SH-SY5Y (cell line): ENCODE results near the gene SOS2.

Experiments used
- GATA2 ChIP-seq: IDR thresholded peaks from 2 replicates; pipeline ENCODE4 v1.6.1; 2011; ENCODE audit warnings: mild to moderate bottlenecking, low read depth, low read length
- GATA3 ChIP-seq: IDR thresholded peaks from 2 replicates; pipeline ENCODE4 v1.6.1; 2011; ENCODE audit warnings: low read depth, mild to moderate bottlenecking, low read length, moderate library complexity

DNA sequence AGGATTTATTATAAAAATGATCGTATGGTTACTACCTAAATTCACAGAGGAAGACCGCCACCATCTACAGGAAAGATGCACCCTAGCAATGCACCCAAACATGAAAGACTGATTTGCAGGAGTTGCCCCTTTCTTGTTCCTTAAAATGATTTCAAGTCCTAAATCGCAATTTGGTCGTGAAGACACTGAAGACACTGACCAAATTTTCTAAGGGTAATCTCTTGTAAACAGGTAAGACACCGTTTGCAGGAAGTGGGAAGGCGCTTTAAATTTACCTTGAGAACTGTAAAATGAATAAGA is 1.0 kb downstream of the SOS2 start:
- TF ChIP-seq GATA2 (no peak), GATA3 (no peak)
